IMR-90 (cell line): ENCODE results near the gene NT5C1B. TPM values are rescaled to one million over a fixed set of nuclear protein-coding genes. Genes with fewer than 3 reads are reported as not detected.

Experiments
- ATAC-seq: fragments of 200-7000 bp; cut with Tn5 transposase; 2 replicates; pipeline ENCODE4 v1.9.1; 2020; ENCODE audit warnings: low read depth, mild to moderate bottlenecking, moderate library complexity
- BruUV-seq: library from RNA; stranded (reverse); fragments of 400-500 nt; replicated peaks from 2 replicates; lab custom pipeline; 2021; lab: Mats Ljungman, UMichigan
- CTCF ChIA-PET: fragments of 300-600 bp; formaldehyde crosslinking; extraction: SDS; loops from one replicate; lab custom pipeline; 2021; ENCODE audit warnings: antibody characterized with exemption; lab: Yijun Ruan, JAX
- POLR2A ChIA-PET: fragments of 300-600 bp; sonication (Branson Sonifier 250); formaldehyde crosslinking; loops from one replicate; lab custom pipeline; 2022; ENCODE audit warnings: antibody characterized with exemption; ENCODE audit not compliant: unreplicated experiment; lab: Charles Lee
- DNase-seq: peaks from one replicate; pipeline ENCODE4 v3.0.0; 2013
- H2AFZ ChIP-seq: replicated peaks from 2 replicates; pipeline ENCODE3; 2013; ENCODE audit warnings: low read length, mild to moderate bottlenecking; ENCODE audit not compliant: poor library complexity
- H2AK5ac ChIP-seq: 2 replicates; pipeline ENCODE4 v1.6.1; 2013; ENCODE audit warnings: low read depth, low read length, inconsistent platforms
- H2AK9ac ChIP-seq: replicated peaks from 2 replicates; pipeline ENCODE3; 2013; ENCODE audit warnings: mild to moderate bottlenecking, low read depth, low read length, moderate library complexity; ENCODE audit not compliant: poor library complexity
- H2BK120ac ChIP-seq: 2 replicates; pipeline ENCODE4 v1.6.1; 2013; ENCODE audit warnings: low read depth, low read length, inconsistent platforms
- H2BK15ac ChIP-seq: 3 replicates; pipeline ENCODE4 v1.6.1; 2013; ENCODE audit warnings: low read depth, low read length, inconsistent platforms
- H2BK20ac ChIP-seq: 2 replicates; pipeline ENCODE4 v1.6.1; 2013; ENCODE audit warnings: low read depth, mild to moderate bottlenecking, inconsistent platforms, low read length, moderate library complexity
- H2BK5ac ChIP-seq: 2 replicates; pipeline ENCODE4 v1.6.1; 2013; ENCODE audit warnings: mild to moderate bottlenecking, low read depth, low read length, inconsistent platforms; ENCODE audit not compliant: poor library complexity, severe bottlenecking
- H3K14ac ChIP-seq: replicated peaks from 2 replicates; pipeline ENCODE4 v1.6.1; 2013; ENCODE audit warnings: low read depth, low read length, inconsistent platforms
- H3K18ac ChIP-seq: 2 replicates; pipeline ENCODE4 v1.6.1; 2013; ENCODE audit warnings: low read depth, low read length, control low read depth
- H3K23ac ChIP-seq: 2 replicates; pipeline ENCODE4 v1.6.1; 2013; ENCODE audit warnings: low read depth, low read length, inconsistent platforms
- H3K27ac ChIP-seq: 2 replicates; pipeline ENCODE4 v1.5.1; 2013; ENCODE audit warnings: mild to moderate bottlenecking, control low read depth, low read length; ENCODE audit not compliant: insufficient read depth
- H3K27me3 ChIP-seq: 2 replicates; pipeline ENCODE4 v1.6.1; 2013; ENCODE audit warnings: low read length; ENCODE audit not compliant: control insufficient read depth, insufficient read depth
- H3K36me3 ChIP-seq: 2 replicates; pipeline ENCODE4 v1.6.1; 2013; ENCODE audit warnings: low read length, mixed read lengths; ENCODE audit not compliant: control insufficient read depth, insufficient read depth
- H3K4ac ChIP-seq: 2 replicates; pipeline ENCODE4 v1.6.1; 2013; ENCODE audit warnings: low read depth, low read length, inconsistent platforms
- H3K4me1 ChIP-seq: 2 replicates; pipeline ENCODE4 v1.6.1; 2013; ENCODE audit warnings: low read length, mixed read lengths; ENCODE audit not compliant: control insufficient read depth, insufficient read depth
- H3K4me2 ChIP-seq: 2 replicates; pipeline ENCODE4 v1.6.1; 2013; ENCODE audit warnings: low read depth, mild to moderate bottlenecking, control low read depth, low read length, moderate library complexity
- H3K4me3 ChIP-seq: 2 replicates; pipeline ENCODE4 v1.5.1; 2013; ENCODE audit warnings: low read depth, mild to moderate bottlenecking, control low read depth, low read length, moderate library complexity; ENCODE audit not compliant: insufficient read depth
- H3K56ac ChIP-seq: 2 replicates; pipeline ENCODE4 v1.6.1; 2013; ENCODE audit warnings: low read length, inconsistent platforms; ENCODE audit not compliant: insufficient read depth; ENCODE audit errors: extremely low read depth
- H3K79me1 ChIP-seq, 2 experiments: 2 replicates each; pipeline ENCODE4 v1.6.1; 2013; ENCODE audit warnings: low read length in 2 of 2, inconsistent platforms in 1 of 2, low read depth in 1 of 2
- H3K9ac ChIP-seq: 2 replicates; pipeline ENCODE4 v1.6.1; 2013; ENCODE audit warnings: low read depth, low read length, control low read depth
- H3K9me1 ChIP-seq: 2 replicates; pipeline ENCODE4 v1.6.1; 2013; ENCODE audit warnings: low read length, inconsistent platforms; ENCODE audit not compliant: insufficient read depth
- H3K9me3 ChIP-seq: 2 replicates; pipeline ENCODE4 v1.6.1; 2013; ENCODE audit warnings: low read length; ENCODE audit not compliant: control insufficient read depth, insufficient read depth
- H4K20me1 ChIP-seq: 2 replicates; pipeline ENCODE4 v1.6.1; 2013; ENCODE audit warnings: low read length, inconsistent platforms; ENCODE audit not compliant: insufficient read depth
- H4K5ac ChIP-seq: 2 replicates; pipeline ENCODE4 v1.6.1; 2013; ENCODE audit warnings: mild to moderate bottlenecking, low read depth, low read length, control low read depth
- H4K8ac ChIP-seq, 2 experiments: 2 replicates each; pipeline ENCODE4 v1.6.1; 2013; ENCODE audit warnings: low read depth in 2 of 2, low read length in 2 of 2, control low read depth in 1 of 2, inconsistent platforms in 1 of 2
- H4K91ac ChIP-seq: 2 replicates; pipeline ENCODE4 v1.6.1; 2013; ENCODE audit warnings: low read depth, low read length, inconsistent platforms; ENCODE audit not compliant: insufficient read depth
- BHLHE40 ChIP-seq: fragments of 150-350 bp; IDR thresholded peaks from 2 replicates; pipeline ENCODE4 v1.6.1; 2016; ENCODE audit warnings: mild to moderate bottlenecking, low read depth, low read length
- CEBPB ChIP-seq: IDR thresholded peaks from 2 replicates; pipeline ENCODE4 v1.6.1; 2012; ENCODE audit warnings: low read depth, low read length, improper control_type of control experiment
- CHD1 ChIP-seq: IDR thresholded peaks from 2 replicates; pipeline ENCODE4 v1.6.1; 2012; ENCODE audit warnings: low read depth, low read length, improper control_type of control experiment
- FOS ChIP-seq: fragments of 150-350 bp; IDR thresholded peaks from 2 replicates; pipeline ENCODE4 v1.6.1; 2016; ENCODE audit warnings: low read depth, low read length
- MAFK ChIP-seq: IDR thresholded peaks from 2 replicates; pipeline ENCODE4 v1.6.1; 2012; ENCODE audit warnings: low read depth, low read length, improper control_type of control experiment
- MAZ ChIP-seq: IDR thresholded peaks from 2 replicates; pipeline ENCODE4 v1.6.1; 2012; ENCODE audit warnings: low read depth, mild to moderate bottlenecking, low read length, improper control_type of control experiment, moderate library complexity, borderline replicate concordance
- MXI1 ChIP-seq: IDR thresholded peaks from 2 replicates; pipeline ENCODE4 v1.6.1; 2012; ENCODE audit warnings: low read depth, mild to moderate bottlenecking, low read length, moderate library complexity, borderline replicate concordance
- NFE2L2 ChIP-seq: fragments of 150-350 bp; IDR thresholded peaks from 2 replicates; pipeline ENCODE4 v1.6.1; 2016; ENCODE audit warnings: low read depth, mild to moderate bottlenecking, low read length
- POLR2A ChIP-seq: IDR thresholded peaks from 2 replicates; pipeline ENCODE4 v1.6.1; 2012; ENCODE audit warnings: mild to moderate bottlenecking, low read depth, low read length
- RAD21 ChIP-seq: IDR thresholded peaks from 2 replicates; pipeline ENCODE4 v1.6.1; 2012; ENCODE audit warnings: low read length, improper control_type of control experiment
- RCOR1 ChIP-seq: IDR thresholded peaks from 2 replicates; pipeline ENCODE4 v1.6.1; 2012; ENCODE audit warnings: mild to moderate bottlenecking, low read length, improper control_type of control experiment; ENCODE audit not compliant: insufficient replicate concordance
- RFX5 ChIP-seq: IDR thresholded peaks from 2 replicates; pipeline ENCODE4 v1.8.0; 2012; ENCODE audit warnings: low read depth, mild to moderate bottlenecking, low read length, moderate library complexity
- SMC3 ChIP-seq: fragments of 150-350 bp; IDR thresholded peaks from 2 replicates; pipeline ENCODE4 v1.6.1; 2016; ENCODE audit warnings: low read depth, mild to moderate bottlenecking, antibody characterized with exemption, low read length, moderate library complexity
- WGBS, 2 experiments: methylation state at CpG; one replicate each; pipeline versions ENCODE4 v1.1.5 to v1.1.7; 2013; ENCODE audit warnings: missing lambda C conversion rate in 2 of 2; ENCODE audit not compliant: insufficient read length in 1 of 2; ENCODE audit errors: extremely low coverage in 2 of 2; 5-methylcytosine and 5-hydroxymethylcytosine counted together
- dilution Hi-C: fragments of 300-500 bp; cut with HindIII; formaldehyde crosslinking; loops from one replicate; pipeline ENCODE4 v1.14.3; 2018; ENCODE audit warnings: low sequenced_read_pairs; ENCODE audit not compliant: unreplicated experiment
- in situ Hi-C: fragments of 300-500 bp; cut with MboI; formaldehyde crosslinking; loops from 3 replicates; pipeline ENCODE4 v1.14.3; 2019; ENCODE audit warnings: low sequenced_read_pairs, inconsistent platforms, mixed read lengths
- intact Hi-C: fragments of 100-400 bp; cut with micrococcal nuclease; formaldehyde crosslinking; loops from 2 replicates; pipeline ENCODE4 v1.10.0; 2022
- polyA plus RNA-seq, 3 experiments: library from polyadenylated mRNA; depleted of rRNA; stranded (reverse); fragments of >200 nt; gene quantifications; 2 replicates each; pipeline ENCODE4 v1.2.3, GENCODE V29; 2012; ENCODE audit warnings: low replicate concordance in 1 of 3
- total RNA-seq: library from RNA; depleted of rRNA; stranded (reverse); fragments of >200 nt; gene quantifications from 2 replicates; pipeline ENCODE4 v1.2.3, GENCODE V29; 2012
- TF ChIP-seq, protein P1 (sequence below): conservative IDR thresholded peaks from 2 replicates; pipeline ENCODE4 v1.5.1; 2012; ENCODE audit warnings: mild to moderate bottlenecking, low read depth, low read length, improper control_type of control experiment

The NT5C1B gene
- total and polyA plus RNA-seq, 2 of the 4 experiments (the other 2 are of a cell fraction): not detected

DNA sequence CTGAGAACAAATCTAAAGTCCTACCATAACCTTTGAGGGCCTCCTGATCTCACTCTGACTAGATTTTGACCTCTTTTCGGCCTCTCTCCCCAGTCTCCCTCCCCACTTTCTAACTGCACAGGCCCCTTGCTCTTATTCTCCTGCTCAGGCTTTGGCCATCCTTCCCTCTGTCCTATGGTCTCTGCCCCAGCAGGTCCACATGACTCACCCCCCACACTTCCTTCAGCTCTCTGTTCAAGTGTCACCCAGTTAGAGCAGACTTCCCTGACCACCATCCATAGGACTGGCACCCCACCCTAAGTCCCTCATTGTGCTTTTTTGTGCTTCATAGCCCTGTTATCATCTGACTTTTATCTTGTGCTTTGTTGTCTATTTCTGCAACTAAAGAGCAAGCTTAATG, 41.2 kb upstream of the NT5C1B start:
- DNase-seq: peak; percentile 12
- intact Hi-C loops: no loop called here

More for the DNA sequence above, 41.2 kb upstream of the NT5C1B start:
- Histone ChIP-seq H4K8ac (0 out of 4 replicates have a peak overlapping the region, but pooled peaks of 1 of the 2 experiments have one; percentile 29), H3K56ac (no peak overlapping the region), H3K9me1 (0 out of 2 replicates have a peak, but pooled peaks cover 3% of the 10 kb centered on the region), H2BK5ac (peak overlapping the region; percentile 70), H2BK15ac (no peak overlapping the region), H2AK9ac (peak overlapping the region; percentile 79), H3K9me3 (0 out of 2 replicates have a peak, but pooled peaks cover 2% of the 10 kb centered on the region), H4K5ac (no peak overlapping the region), H3K9ac (no peak overlapping the region), H3K4me2 (no peak overlapping the region; the same call in 1 of the 2 replicates), H2BK120ac (peak overlapping the region; percentile 65; the same call in 1 of the 2 replicates), H3K4me3 (no peak overlapping the region), H4K20me1 (no peaks in the 10 kb centered on the region), H2BK20ac (peak overlapping the region; percentile 63), H3K18ac (peak overlapping the region; percentile 69; the same call in 1 of the 2 replicates), H3K27me3 (no peaks in the 10 kb centered on the region), H3K79me1 (no peaks in the 10 kb centered on the region), H3K4me1 (peaks cover 3% of the 10 kb centered on the region; the same call in 1 of the 2 replicates), H4K91ac (no peak overlapping the region; the same call in 1 of the 2 replicates), H3K27ac (no peak overlapping the region), H3K14ac (no peak overlapping the region; the same call in 1 of the 2 replicates), H2AK5ac (peak overlapping the region; percentile 60; the same call in 1 of the 2 replicates), H3K36me3 (no peaks in the 10 kb centered on the region), H3K4ac (0 out of 2 replicates have a peak overlapping the region, but pooled peaks have one; percentile 43), H3K23ac (no peak overlapping the region), H2AFZ (peak overlapping the region; percentile 77)
- WGBS, 2 experiments: no CpG with 5 or more reads among the region's 1 CpG
- dilution Hi-C loops: no loop called here
- ATAC-seq: peak; percentile 40; the same call in 1 of the 2 replicates
- CTCF ChIA-PET: no interaction called here
- POLR2A ChIA-PET: no interaction called here
- TF ChIP-seq RFX5: no peak
- no peak for TF ChIP-seq NFE2L2
- TF ChIP-seq RCOR1: no peak
- TF ChIP-seq MXI1: no peak
- no peak for TF ChIP-seq MAFK
- TF ChIP-seq POLR2A: no peak
- no peak for TF ChIP-seq FOS
- no peak for TF ChIP-seq MAZ
- no peak for TF ChIP-seq SMC3
- no peak for TF ChIP-seq CHD1
- no peak for TF ChIP-seq CEBPB
- no peak for TF ChIP-seq BHLHE40
- TF ChIP-seq, protein P1, sequence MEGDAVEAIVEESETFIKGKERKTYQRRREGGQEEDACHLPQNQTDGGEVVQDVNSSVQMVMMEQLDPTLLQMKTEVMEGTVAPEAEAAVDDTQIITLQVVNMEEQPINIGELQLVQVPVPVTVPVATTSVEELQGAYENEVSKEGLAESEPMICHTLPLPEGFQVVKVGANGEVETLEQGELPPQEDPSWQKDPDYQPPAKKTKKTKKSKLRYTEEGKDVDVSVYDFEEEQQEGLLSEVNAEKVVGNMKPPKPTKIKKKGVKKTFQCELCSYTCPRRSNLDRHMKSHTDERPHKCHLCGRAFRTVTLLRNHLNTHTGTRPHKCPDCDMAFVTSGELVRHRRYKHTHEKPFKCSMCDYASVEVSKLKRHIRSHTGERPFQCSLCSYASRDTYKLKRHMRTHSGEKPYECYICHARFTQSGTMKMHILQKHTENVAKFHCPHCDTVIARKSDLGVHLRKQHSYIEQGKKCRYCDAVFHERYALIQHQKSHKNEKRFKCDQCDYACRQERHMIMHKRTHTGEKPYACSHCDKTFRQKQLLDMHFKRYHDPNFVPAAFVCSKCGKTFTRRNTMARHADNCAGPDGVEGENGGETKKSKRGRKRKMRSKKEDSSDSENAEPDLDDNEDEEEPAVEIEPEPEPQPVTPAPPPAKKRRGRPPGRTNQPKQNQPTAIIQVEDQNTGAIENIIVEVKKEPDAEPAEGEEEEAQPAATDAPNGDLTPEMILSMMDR: no peak
- TF ChIP-seq RAD21: no peak
- no TSS peak for BruUV-seq
- in situ Hi-C loops: no loop called here
